HS-5 (cell line): ENCODE measurements around the gene SLC5A2.
"Not testable (repeated sequence)": the region's sequence is repeated elsewhere in the genome, so short reads cannot be mapped to it uniquely, and the experiment has no call there.

Source experiments
- DNase-seq: peaks from one replicate; pipeline ENCODE4 v3.0.0-alpha.2; 2012; ENCODE audit warnings: low read depth

SLC5A2 gene

GRCh38 chr16:31475946-31476302 lies 7.0 kb upstream of the SLC5A2 start:
- DNase-seq = no peak

- DNase-seq = no peak
Measured at GRCh38 chr16:31476303-31477219, 6.4 kb upstream of the SLC5A2 start.

DNA sequence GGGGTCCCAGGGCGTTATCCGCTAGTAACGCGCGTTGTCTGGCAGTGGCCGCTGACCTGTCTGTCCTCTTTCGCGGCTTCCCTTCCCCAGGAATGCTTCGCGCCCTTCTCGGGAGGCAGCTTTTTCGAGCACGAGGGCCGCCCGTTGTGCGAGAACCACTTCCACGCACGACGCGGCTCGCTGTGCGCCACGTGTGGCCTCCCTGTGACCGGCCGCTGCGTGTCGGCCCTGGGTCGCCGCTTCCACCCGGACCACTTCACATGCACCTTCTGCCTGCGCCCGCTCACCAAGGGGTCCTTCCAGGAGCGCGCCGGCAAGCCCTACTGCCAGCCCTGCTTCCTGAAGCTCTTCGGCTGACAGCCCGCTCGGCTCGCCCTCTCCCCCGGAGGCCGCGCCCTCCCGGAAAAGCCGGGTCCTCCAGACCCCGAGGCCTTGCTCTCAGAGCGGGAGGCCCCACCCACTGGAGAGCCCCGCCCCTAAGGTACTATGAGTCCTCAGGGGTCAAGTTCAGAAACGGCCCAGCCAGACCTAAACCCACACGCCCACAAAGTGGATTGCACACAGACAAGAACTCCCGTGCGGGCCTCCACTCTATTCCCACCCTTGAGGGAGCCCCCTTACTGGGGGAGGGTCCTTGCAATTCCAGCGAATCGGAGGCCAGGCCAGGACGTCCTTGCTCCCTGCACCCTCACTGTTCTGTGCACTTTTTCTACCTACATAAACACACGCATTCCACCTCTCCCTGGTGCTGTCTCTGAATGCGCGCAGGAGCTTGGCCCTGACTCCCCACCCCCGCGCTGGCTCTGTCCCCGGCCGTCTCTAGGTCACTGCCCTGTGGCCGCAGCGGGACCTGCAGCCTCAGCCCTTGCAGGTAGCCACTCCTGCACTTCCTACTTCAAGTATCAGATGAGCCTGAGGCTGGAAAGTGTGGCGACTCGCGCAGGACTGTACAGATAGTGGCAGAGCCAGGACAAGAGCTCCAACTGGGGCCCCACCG lies 5.4 kb upstream of the SLC5A2 start:
- no peak for DNase-seq

GRCh38 chr16:31478956-31479355 lies 4.0 kb upstream of the SLC5A2 start:
- no peak for DNase-seq

- no peak for DNase-seq
Measured at GRCh38 chr16:31479751-31480150, 3.2 kb upstream of the SLC5A2 start.

DNA sequence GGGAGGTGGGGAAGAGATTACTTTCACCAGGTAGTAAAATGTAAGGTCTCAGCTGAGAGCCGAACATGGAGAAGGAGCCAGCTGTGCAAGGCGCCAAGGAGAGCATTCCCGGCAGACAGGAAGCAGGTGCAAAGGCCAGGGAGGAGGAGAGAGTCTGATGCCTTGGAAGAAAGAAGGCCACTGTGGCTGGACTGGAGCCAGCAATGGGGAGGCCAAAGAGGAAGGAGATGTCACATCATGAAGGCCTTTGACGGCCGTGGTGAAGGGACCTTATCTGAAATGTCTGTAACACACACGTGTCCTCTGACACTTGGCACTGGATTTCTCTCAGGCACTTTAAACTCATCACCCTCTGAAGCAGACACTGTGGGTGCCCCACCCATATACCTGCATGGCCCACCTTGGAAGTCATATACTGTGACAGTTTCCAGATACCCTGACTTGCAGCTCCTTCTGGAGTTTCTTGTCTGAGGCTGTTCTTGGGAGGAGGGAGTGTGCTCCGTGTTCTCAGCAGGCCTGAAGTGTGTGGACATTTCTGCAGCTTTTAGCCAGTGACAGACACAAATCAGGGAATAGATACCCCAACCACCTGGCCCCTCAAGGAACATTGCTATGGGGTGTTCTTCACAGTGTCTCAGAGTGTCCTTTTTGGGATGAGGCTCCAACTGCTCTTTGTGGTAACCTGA lies 1.9 kb upstream of the SLC5A2 start:
- no peak for DNase-seq

GRCh38 chr16:31484048-31484447 lies 1.1 kb downstream of the SLC5A2 start:
- DNase-seq = not testable (repeated sequence)

DNA sequence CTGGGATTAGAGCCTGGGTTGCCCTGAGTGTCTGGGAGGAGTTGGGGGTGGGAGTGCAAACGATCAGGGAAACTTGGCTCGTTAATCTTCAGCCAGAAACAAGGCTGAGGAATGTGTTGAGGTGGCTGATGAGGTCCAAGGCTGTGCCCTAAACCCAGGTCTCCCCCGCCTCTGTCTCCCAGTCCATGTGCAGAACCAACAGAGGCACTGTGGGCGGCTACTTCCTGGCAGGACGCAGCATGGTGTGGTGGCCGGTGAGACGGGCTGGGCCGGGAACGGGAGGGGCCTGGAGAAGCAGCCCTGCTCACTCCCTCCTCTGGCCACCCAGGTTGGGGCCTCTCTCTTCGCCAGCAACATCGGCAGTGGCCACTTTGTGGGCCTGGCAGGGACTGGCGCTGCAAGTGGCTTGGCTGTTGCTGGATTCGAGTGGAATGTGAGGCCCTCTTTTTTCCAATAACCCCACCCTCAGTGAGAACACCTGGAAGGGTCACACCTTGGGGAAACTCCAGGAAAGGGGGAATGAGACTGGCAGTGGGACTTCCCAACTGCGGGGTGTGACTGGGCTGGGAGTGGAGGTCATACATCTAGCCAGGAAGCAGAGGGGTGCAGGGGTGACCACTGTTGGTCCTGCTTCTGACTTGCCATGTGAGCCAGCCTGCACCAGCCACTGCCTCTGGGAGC lies 1.7 kb downstream of the SLC5A2 start:
- DNase-seq = no peak

DNA sequence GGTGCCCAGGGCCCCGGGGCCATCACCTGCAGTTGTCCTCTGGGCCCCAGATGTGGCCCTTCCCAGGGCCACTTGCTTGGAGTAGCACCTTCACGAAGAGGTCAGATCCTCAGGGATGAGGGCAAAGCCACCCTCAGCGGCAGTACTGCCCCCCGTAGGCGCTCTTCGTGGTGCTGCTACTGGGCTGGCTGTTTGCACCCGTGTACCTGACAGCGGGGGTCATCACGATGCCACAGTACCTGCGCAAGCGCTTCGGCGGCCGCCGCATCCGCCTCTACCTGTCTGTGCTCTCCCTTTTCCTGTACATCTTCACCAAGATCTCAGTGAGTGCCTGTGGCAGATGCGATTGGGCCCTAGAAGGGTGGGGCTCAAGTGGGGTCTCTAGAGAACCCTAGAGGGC lies 2.6 kb downstream of the SLC5A2 start:
- DNase-seq = no peak

DNA sequence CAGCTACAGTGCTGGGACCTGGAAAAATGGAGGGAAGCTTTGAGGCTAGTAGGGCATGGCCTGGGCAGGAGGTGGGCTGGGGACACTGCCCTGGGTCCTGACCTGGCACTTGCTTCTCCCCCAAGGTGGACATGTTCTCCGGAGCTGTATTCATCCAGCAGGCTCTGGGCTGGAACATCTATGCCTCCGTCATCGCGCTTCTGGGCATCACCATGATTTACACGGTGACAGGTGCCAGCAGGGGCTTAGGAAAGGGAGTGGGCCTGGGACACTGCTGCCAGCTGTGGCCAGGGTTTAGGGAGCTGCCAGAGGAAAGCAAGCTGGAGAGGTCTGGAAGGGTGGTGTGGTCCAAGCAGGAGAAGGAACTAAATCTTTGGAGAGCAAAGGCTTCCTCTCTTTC lies 3.1 kb downstream of the SLC5A2 start:
- DNase-seq = no peak

GRCh38 chr16:31487071-31487719 lies 4.3 kb downstream of the SLC5A2 start:
- no peak for DNase-seq

GRCh38 chr16:31487720-31488467 lies 5.0 kb downstream of the SLC5A2 start:
- DNase-seq = no peak

- DNase-seq = no peak
Measured at GRCh38 chr16:31488468-31489297, 5.8 kb downstream of the SLC5A2 start.

GRCh38 chr16:31489298-31489564 lies 6.3 kb downstream of the SLC5A2 start:
- DNase-seq = no peak

DNA sequence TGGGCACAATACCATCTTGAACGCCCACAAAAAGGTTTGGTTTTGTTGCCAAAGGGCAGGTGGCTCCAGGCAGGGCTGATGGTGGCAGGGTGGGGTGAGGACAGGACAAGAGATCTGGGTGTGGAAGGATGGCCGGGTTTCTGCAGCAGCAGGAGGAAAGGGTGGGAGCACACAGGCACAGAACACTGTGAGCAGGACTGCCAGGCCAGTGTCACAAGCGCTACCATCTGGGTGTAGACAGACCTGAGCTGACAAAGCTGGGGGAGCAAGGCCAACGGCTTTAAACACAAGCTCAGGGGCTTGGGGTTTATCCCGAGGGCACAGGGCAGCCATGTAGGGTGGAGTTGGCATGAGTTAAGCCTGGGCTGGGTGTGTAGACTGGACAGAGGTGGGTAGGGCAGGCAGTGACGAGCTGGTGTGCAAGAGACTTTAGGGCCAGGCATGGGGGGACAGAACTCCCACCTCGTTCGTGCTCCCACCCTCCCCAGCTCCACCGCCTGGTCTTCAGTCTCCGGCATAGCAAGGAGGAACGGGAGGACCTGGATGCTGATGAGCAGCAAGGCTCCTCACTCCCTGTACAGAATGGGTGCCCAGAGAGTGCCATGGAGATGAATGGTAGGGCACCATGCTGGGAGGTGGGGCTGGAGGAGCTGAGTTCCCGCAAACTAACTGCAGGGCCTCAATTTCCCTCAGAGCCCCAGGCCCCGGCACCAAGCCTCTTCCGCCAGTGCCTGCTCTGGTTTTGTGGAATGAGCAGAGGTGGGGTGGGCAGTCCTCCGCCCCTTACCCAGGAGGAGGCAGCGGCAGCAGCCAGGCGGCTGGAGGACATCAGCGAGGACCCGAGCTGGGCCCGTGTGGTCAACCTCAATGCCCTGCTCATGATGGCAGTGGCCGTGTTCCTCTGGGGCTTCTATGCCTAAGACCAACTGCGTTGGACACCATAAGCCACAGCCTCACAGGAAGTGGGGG lies 7.0 kb downstream of the SLC5A2 start:
- DNase-seq = no peak

DNA sequence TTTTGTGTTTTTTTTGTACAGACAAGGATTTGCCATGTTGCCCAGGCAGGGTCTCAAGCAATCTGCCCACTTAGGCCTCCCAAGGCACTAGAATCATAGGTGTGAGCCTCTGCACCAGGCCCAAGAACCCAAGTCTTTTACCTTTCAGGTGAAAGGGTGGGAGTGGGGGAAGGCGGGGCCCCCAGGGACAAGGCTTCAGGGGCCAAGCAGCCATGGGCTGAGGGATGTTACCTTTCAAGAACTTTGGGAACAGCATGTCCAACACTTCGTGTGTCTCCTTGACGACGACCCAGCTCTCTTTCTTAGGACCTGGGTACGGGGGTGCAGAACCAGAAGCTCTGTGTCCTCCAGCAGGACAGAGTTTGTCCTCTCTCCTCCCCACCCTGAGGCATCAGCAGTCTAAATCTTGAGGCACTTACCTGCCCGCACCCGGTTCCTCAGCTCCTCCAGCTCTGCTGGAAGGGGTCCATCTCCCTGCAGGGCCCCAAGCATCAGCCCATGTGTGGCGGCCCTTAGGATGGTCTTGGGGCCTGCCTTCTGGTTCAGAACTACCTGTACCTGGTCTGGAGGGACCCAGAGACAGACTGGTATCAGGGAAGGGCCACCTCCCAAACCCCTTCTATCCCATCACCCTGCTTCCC lies 9.0 kb downstream of the SLC5A2 start:
- DNase-seq = no peak

- no peak for DNase-seq
Measured at GRCh38 chr16:31493506-31494125, 10.7 kb downstream of the SLC5A2 start.

- DNase-seq = no peak
Measured at GRCh38 chr16:31496670-31497069, 13.7 kb downstream of the SLC5A2 start.
